Measurements from ENCODE around the gene PLCB1. TPM values are rescaled to one million over a fixed set of nuclear protein-coding genes. Genes with fewer than 3 reads are reported as not detected.

PLCB1 gene
- total RNA-seq, 1 experiment from 2014 or later = 11.3 TPM

GRCh38 chr20:8145246-8146168, 13.4 kb downstream of the PLCB1 start:
- POLR2A ChIA-PET = no interaction called here

More at GRCh38 chr20:8145246-8146168, 13.4 kb downstream of the PLCB1 start:
- Mint-ChIP-seq H3K27ac (no peak overlapping the region), H3K36me3 (no peaks in the 10 kb centered on the region), H3K4me1 (peaks cover 29% of the 10 kb centered on the region), H3K4me3 (no peak overlapping the region), H3K27me3 (ENCODE audit: low read depth) (no peaks in the 10 kb centered on the region), H3K9me3 (no peaks in the 10 kb centered on the region)
- TF ChIP-seq JAZF1 (CRISPR knock-in tag; IDR thresholded peaks at IDR 0.05) (no peak), ZNF121 (CRISPR knock-in tag; IDR thresholded peaks at IDR 0.05) (no peak), ZNF138 (CRISPR knock-in tag; conservative IDR thresholded peaks at IDR 0.05) (no peak), GABPB1 (CRISPR knock-in tag; IDR thresholded peaks at IDR 0.05) (no peak), FOXP4 (CRISPR knock-in tag; IDR thresholded peaks at IDR 0.05) (no peak), CTCF (IDR thresholded peaks at IDR 0.05) (no peak), USF1 (CRISPR knock-in tag; IDR thresholded peaks at IDR 0.05) (no peak), JUN (CRISPR knock-in tag; IDR thresholded peaks at IDR 0.05) (no peak), ESRRA (CRISPR knock-in tag; IDR thresholded peaks at IDR 0.05; ENCODE audit: borderline replicate concordance) (no peak)
- TF ChIP-seq, protein P1, sequence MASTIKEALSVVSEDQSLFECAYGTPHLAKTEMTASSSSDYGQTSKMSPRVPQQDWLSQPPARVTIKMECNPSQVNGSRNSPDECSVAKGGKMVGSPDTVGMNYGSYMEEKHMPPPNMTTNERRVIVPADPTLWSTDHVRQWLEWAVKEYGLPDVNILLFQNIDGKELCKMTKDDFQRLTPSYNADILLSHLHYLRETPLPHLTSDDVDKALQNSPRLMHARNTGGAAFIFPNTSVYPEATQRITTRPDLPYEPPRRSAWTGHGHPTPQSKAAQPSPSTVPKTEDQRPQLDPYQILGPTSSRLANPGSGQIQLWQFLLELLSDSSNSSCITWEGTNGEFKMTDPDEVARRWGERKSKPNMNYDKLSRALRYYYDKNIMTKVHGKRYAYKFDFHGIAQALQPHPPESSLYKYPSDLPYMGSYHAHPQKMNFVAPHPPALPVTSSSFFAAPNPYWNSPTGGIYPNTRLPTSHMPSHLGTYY (CRISPR knock-in tag; IDR thresholded peaks at IDR 0.05) = no peak
- TF ChIP-seq, protein P2, sequence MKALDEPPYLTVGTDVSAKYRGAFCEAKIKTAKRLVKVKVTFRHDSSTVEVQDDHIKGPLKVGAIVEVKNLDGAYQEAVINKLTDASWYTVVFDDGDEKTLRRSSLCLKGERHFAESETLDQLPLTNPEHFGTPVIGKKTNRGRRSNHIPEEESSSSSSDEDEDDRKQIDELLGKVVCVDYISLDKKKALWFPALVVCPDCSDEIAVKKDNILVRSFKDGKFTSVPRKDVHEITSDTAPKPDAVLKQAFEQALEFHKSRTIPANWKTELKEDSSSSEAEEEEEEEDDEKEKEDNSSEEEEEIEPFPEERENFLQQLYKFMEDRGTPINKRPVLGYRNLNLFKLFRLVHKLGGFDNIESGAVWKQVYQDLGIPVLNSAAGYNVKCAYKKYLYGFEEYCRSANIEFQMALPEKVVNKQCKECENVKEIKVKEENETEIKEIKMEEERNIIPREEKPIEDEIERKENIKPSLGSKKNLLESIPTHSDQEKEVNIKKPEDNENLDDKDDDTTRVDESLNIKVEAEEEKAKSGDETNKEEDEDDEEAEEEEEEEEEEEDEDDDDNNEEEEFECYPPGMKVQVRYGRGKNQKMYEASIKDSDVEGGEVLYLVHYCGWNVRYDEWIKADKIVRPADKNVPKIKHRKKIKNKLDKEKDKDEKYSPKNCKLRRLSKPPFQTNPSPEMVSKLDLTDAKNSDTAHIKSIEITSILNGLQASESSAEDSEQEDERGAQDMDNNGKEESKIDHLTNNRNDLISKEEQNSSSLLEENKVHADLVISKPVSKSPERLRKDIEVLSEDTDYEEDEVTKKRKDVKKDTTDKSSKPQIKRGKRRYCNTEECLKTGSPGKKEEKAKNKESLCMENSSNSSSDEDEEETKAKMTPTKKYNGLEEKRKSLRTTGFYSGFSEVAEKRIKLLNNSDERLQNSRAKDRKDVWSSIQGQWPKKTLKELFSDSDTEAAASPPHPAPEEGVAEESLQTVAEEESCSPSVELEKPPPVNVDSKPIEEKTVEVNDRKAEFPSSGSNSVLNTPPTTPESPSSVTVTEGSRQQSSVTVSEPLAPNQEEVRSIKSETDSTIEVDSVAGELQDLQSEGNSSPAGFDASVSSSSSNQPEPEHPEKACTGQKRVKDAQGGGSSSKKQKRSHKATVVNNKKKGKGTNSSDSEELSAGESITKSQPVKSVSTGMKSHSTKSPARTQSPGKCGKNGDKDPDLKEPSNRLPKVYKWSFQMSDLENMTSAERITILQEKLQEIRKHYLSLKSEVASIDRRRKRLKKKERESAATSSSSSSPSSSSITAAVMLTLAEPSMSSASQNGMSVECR (CRISPR knock-in tag; IDR thresholded peaks at IDR 0.05; ENCODE audit: borderline replicate concordance) = no peak
- ATAC-seq (peak; percentile 43; the same call in 1 of the 2 replicates), DNase-seq (ENCODE audit: low spot score) (no peak)
- CTCF ChIA-PET = interaction anchor here (1.0 kb wide), 1 partner anchor 577 kb away, joined by 3 read pairs; no protein-coding TSS in a partner anchor

Data from WTC11 (cell line).